Upper lobe of right lung (tissue), 1 donor: ENCODE measurements around the gene PKP3. TPM values are rescaled to one million over a fixed set of nuclear protein-coding genes. Genes with fewer than 3 reads are reported as not detected.

Experiments used
- ATAC-seq: fragments of 200-7000 bp; cut with Tn5 transposase; one replicate; pipeline ENCODE4 v1.9.1; 2020; ENCODE audit warnings: mild to moderate bottlenecking, moderate library complexity
- DNase-seq: peaks from one replicate; pipeline ENCODE4 v3.0.0-alpha.2; 2020
- H3K27ac ChIP-seq: fragments of 200-600 bp; one replicate; pipeline ENCODE4 v1.8.0; 2022
- H3K27me3 ChIP-seq: fragments of 200-600 bp; one replicate; pipeline ENCODE4 v1.8.0; 2022; ENCODE audit warnings: mild to moderate bottlenecking
- H3K36me3 ChIP-seq: fragments of 200-600 bp; one replicate; pipeline ENCODE4 v1.8.0; 2022
- H3K4me1 ChIP-seq: fragments of 200-600 bp; one replicate; pipeline ENCODE4 v1.8.0; 2022
- H3K4me3 ChIP-seq: fragments of 200-600 bp; one replicate; pipeline ENCODE4 v1.8.0; 2022; ENCODE audit warnings: mild to moderate bottlenecking
- H3K9me3 ChIP-seq: fragments of 200-600 bp; one replicate; pipeline ENCODE4 v1.8.0; 2022
- intact Hi-C: fragments of 100-400 bp; cut with DNase I; formaldehyde crosslinking; loops from one replicate; pipeline ENCODE4 v1.11.0; 2022
- total RNA-seq: library from RNA; stranded (reverse); fragmentation: NEBNext Ultra II Directional; extraction: Animal tissue kit (Norgen Biotek cat#: 25700); gene quantifications from one replicate; pipeline ENCODE4 v1.2.1, GENCODE V29; 2021
- TF ChIP-seq, protein P1 (sequence below): fragments of 200-600 bp; IDR thresholded peaks from one replicate; pipeline ENCODE4 v1.8.0; 2022; ENCODE audit warnings: antibody characterized with exemption
- donor health status: DM: no; HTN: yes; CAD: no; lungs with severe emphysema.

PKP3 gene
- total RNA-seq, 1 donor from 2014 or later, result 40.4 TPM

GRCh38 chr11:416757-417621 lies 23.0 kb downstream of the PKP3 start:
- peak overlapping the region; percentile 92 for H3K27ac ChIP-seq
- H3K36me3 ChIP-seq, result no peaks in the 10 kb centered on the region
- intact Hi-C loops, result no loop called here
- peak; percentile 89 for DNase-seq
- H3K27me3 ChIP-seq, result no peaks in the 10 kb centered on the region
- TF ChIP-seq, protein P1, sequence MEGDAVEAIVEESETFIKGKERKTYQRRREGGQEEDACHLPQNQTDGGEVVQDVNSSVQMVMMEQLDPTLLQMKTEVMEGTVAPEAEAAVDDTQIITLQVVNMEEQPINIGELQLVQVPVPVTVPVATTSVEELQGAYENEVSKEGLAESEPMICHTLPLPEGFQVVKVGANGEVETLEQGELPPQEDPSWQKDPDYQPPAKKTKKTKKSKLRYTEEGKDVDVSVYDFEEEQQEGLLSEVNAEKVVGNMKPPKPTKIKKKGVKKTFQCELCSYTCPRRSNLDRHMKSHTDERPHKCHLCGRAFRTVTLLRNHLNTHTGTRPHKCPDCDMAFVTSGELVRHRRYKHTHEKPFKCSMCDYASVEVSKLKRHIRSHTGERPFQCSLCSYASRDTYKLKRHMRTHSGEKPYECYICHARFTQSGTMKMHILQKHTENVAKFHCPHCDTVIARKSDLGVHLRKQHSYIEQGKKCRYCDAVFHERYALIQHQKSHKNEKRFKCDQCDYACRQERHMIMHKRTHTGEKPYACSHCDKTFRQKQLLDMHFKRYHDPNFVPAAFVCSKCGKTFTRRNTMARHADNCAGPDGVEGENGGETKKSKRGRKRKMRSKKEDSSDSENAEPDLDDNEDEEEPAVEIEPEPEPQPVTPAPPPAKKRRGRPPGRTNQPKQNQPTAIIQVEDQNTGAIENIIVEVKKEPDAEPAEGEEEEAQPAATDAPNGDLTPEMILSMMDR, result no peak
- H3K4me3 ChIP-seq, result peak overlapping the region; percentile 69
- H3K4me1 ChIP-seq, result peaks cover 22% of the 10 kb centered on the region
- ATAC-seq, result peak; percentile 78
- H3K9me3 ChIP-seq, result no peaks in the 10 kb centered on the region

DNA sequence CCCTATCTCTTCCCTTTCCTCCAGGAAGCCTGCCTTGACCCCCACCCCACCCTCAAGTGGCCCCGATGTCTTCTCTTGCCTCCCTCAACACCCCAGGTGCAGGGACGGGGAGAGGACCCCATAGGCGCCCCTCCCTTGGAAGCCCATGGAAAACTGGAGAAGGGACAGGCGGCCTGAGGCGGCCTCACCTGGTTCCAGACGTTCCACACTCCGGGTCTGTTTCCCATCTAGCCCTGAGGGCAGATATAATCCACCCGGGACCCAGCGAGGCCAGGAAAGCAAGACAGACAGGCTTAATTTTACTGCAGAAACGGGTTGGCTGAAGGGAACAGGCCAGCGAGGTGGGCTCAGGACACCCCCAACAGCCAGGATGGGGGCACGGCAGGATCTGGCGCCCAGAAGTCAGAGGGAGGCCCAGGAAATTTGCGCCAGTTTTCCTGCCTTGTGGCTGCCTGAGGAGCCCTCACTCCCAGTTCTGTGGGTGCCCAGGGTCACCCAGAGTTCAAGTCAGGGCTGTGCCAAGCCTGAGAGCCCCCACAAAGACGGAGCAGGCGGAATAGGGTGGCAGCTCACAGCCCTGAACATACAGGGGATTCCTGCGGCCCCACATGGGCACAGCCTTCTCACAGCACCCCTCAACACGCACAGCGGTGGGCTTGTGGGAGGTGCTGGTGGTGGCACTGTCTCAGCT lies 23.8 kb downstream of the PKP3 start:
- no peaks in the 10 kb centered on the region for H3K27me3 ChIP-seq
- intact Hi-C loops, result no loop called here
- H3K4me1 ChIP-seq, result peaks cover 21% of the 10 kb centered on the region
- peak overlapping the region; percentile 69 for H3K4me3 ChIP-seq
- H3K27ac ChIP-seq, result peak overlapping the region; percentile 92
- no peaks in the 10 kb centered on the region for H3K36me3 ChIP-seq
- H3K9me3 ChIP-seq, result no peaks in the 10 kb centered on the region
- ATAC-seq (no peak), DNase-seq (no peak)
- TF ChIP-seq, protein P1, result no peak

- no peaks in the 10 kb centered on the region for H3K36me3 ChIP-seq
- no peak for ATAC-seq
- H3K4me1 ChIP-seq, result peaks cover 15% of the 10 kb centered on the region
- no peak overlapping the region for H3K4me3 ChIP-seq
- no peak overlapping the region for H3K27ac ChIP-seq
- intact Hi-C loops, result no loop called here
- no peak for DNase-seq
- TF ChIP-seq, protein P1, result no peak
- no peaks in the 10 kb centered on the region for H3K27me3 ChIP-seq
- no peaks in the 10 kb centered on the region for H3K9me3 ChIP-seq
These were observed 24.6 kb downstream of the PKP3 start for GRCh38 chr11:418343-419247.

- ATAC-seq (no peak), DNase-seq (no peak)
- TF ChIP-seq, protein P1, result no peak
- no peak overlapping the region for H3K27ac ChIP-seq
- no peaks in the 10 kb centered on the region for H3K27me3 ChIP-seq
- no peaks in the 10 kb centered on the region for H3K9me3 ChIP-seq
- intact Hi-C loops, result no loop called here
- H3K36me3 ChIP-seq, result no peaks in the 10 kb centered on the region
- peaks cover 15% of the 10 kb centered on the region for H3K4me1 ChIP-seq
- H3K4me3 ChIP-seq, result no peak overlapping the region
These were observed 25.4 kb downstream of the PKP3 start for GRCh38 chr11:419248-420005.
